NK-92 (cell line): ENCODE measurements around the gene NLRP6.
"Not testable (repeated sequence)": the region's sequence is repeated elsewhere in the genome, so short reads cannot be mapped to it uniquely, and the experiment has no call there.

Source experiments
- DNase-seq: peaks from one replicate; lab custom pipeline; 2025; ENCODE audit not compliant: unreplicated experiment; lab: John Stamatoyannopoulos, UW

NLRP6 gene

GRCh38 chr11:306645-307371 lies 28.6 kb downstream of the NLRP6 start:
- DNase-seq: no peak

- not testable (repeated sequence) for DNase-seq
These were observed 29.8 kb downstream of the NLRP6 start, which contains the start of gene IFITM2 for GRCh38 chr11:307766-308708. Gene IFITM2, plus strand, starts transcription at chr11:307816. Its CDS starts 377 bp downstream, at chr11:308193.

GRCh38 chr11:308740-309665 lies 30.8 kb downstream of the NLRP6 start:
- not testable (repeated sequence) for DNase-seq

DNA sequence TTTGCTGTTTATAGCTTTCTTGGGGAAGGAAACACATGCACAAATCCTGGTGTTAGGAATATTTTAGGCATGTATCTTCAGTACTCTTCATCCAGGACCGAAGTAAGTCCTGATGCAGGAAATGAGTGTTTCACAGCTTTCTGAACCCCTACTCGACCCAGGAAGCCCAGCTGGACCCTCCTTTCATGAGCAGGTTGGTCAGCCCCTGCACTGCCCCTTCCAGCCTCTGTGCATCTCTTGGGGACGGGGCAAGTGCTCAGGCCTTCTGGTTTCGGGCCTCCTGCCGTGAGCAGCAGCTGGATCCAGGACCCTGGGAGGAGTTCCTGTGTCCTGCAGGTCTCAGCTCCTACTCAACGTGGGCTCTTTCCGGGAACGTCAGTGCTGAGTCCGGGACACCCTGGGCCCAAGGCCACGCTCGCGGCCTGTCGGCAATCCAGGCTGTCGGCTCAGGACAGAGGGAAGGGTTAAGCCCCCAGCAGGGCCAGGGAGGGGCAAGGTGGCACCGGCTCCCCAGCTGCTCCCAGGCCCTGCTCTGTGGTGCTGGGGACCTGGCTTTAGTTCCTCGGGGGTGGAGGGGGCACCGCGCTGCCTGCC lies 31.9 kb downstream of the NLRP6 start:
- DNase-seq: not testable (repeated sequence)

DNA sequence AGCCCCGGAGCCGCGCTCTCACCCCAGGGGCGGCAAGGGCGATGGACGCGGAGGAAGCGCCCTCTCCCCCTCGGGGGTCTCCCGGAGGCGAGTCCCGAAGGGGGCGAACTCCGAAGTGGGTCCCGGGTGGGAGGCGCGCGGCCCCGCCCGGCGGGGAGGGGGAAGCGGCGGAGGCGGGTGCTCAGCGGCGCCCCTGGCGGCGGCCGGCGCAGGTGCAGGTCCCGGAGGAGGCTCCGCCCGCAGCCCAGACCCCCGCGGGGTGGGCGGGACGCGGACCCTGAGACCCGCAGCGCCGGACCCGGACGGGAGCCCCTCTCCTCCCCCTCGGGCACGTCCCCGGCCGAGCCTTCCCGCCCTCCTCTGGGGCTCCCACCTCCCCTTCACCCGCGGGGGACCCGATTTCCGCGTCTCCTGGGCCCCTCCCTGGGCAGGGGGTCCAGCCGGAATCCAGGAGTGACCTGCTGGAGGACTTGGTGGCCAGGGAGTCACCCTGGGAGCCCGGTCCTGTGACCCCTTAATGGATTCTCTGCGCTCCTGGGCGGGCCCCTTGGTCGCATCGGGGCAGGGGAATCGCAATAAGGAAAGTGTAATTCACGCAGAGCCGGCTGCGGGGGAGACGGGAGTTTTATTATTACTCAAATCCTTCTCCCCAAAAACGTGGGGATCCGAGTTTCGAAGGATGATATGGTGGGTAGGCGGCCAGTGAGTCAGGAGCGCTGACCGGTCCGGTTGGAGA lies 33.0 kb downstream of the NLRP6 start:
- not testable (repeated sequence) for DNase-seq

DNA sequence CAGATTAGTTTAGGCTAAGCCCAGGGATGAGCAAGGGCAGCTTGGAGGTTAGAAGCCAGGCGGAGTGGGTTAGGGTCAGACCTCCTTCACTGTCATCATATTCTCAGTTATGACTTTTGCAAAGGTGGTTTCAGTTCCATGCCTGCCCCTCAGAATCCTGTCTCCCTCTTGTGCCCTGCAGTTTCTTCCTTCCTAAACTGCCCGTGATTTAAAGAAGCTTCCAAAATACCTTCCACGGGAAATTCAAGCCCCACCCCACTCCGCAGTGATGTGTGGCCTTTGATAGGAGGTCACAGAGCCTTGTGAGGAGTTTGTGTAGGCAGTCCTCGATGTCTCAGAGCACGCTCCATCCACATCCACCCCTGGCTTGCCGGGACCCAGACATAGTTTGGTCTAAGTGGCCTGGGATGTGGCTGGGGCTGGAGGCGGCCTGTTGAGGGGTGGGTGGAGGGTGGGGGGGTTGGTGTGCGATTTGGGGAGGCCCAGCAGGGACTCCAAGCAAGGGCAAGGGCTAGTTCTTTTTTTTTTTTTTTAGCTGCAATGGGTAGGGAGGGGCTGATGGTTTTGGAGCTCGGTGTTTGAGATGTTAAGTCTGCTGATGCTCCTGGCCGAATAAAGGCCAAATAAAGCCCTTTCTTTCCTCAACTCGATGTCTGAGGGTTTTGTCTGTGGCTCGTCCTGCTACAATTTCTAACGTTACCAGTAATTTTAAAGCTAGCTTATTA lies 34.0 kb downstream of the NLRP6 start:
- no peak for DNase-seq

- DNase-seq: no peak
These were observed 35.1 kb downstream of the NLRP6 start for GRCh38 chr11:313304-313786.

- DNase-seq: no peak
These were observed 35.8 kb downstream of the NLRP6 start, which contains the start of gene IFITM1 for GRCh38 chr11:313787-314553. Gene IFITM1, plus strand, starts transcription at chr11:314040. Its CDS starts 131 bp downstream, at chr11:314171.

- DNase-seq: not testable (repeated sequence)
These were observed 36.3 kb downstream of the NLRP6 start for GRCh38 chr11:314554-314875.

DNA sequence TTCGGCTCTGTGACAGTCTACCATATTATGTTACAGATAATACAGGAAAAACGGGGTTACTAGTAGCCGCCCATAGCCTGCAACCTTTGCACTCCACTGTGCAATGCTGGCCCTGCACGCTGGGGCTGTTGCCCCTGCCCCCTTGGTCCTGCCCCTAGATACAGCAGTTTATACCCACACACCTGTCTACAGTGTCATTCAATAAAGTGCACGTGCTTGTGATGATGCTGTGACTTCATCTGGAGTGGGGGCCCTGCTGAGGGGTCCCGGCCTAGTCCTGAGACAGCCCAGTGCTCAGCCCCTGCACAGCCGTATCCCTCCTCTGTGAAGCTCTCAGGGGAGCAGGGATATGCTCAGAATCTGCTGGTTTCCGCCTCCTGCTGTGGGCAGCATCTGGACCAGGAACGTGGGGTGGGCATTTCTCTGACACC lies 36.9 kb downstream of the NLRP6 start:
- DNase-seq: no peak

DNA sequence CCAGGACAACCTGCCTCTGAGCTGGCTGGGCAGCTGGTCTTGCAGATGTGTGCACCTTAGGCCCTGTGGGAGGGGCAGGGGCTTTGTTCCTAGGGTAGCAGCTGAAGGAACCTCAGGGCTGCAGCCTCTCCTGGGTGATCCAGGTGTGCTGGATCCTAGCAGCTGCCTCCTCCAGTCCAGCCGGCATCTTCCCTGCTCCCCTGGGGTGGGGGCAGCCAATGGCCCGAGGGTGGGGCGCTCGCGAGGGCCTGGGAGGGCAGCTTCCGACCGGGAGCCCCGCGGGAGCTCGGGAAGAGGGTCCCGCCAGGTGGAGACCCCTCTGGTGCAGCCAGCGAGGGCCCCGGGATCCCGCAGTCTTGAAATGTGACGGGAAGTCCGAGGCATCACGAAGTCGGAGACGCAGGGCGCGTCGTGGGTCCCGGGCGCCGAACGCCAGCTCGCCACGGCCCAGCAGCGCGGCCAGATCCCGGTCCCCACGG lies 37.3 kb downstream of the NLRP6 start:
- no peak for DNase-seq

DNA sequence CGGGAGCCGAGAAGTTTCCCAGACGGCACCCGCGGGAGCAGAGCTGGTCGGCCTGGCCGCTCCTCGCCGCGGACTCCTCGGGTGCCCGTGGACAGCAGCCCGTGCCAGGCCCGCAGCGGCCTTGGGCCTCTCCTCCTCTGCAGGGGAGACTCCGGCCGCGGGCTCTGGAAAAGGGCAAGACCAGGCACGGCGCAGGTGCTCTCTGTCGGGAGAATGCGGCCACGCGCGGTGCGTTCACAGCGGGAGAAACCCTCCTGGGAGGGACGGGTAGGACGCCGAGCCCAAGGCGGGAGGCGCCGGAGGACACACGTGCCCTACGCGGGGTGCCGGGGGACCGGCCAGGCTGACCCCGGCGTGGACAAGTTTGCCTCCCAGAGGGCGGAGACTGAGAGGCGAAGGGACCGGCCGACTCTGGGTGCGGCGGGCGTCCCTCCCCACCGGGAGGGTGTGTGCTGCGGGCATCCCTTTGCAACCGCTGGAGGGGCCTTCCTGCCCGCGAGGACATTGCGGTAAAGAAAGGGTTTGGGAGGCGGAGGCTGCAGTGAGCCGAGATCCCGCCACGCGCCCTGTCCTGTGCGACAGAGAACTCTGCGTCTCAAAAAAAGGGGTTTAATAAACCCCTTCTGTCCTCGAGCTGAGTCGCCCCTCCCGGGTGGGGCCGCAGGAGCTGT lies 38.0 kb downstream of the NLRP6 start:
- no peak for DNase-seq

- no peak for DNase-seq
These were observed 38.7 kb downstream of the NLRP6 start for GRCh38 chr11:316891-317301.

DNA sequence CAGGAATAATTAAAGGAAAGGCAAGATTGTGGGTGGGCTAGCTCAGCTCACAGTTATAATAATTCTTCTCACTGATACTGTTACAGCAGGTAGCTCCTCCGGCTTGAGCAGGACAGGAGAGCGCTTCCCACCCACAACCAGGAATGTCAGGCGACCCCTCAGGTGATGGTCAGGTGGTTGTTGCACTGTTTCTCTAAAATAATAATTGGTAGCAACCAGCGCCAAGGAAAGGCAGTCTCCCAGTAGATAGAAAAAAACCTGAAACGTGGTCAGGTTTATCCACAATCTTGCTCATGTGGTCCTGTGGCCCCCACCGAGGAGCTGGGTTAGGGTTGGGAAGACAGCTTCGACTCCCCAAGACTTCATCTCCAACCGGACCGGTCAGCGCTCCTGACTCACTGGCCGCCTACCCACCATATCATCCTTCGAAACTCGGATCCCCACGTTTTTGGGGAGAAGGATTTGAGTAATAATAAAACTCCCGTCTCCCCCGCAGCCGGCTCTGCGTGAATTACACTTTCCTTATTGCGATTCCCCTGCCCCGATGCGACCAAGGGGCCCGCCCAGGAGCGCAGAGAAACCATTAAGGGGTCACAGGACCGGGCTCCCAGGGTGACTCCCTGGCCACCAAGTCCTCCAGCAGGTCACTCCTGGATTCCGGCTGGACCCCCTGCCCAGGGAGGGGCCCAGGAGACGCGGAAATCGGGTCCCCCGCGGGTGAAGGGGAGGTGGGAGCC lies 39.6 kb downstream of the NLRP6 start:
- DNase-seq: not testable (repeated sequence)

GRCh38 chr11:318405-319120 lies 40.4 kb downstream of the NLRP6 start:
- not testable (repeated sequence) for DNase-seq
